ENCODE results near the gene MMP24OS. TPM values are rescaled to one million over a fixed set of nuclear protein-coding genes. Genes with fewer than 3 reads are reported as not detected.

The MMP24OS gene
- total RNA-seq, 3 donors from 2014 or later: 22.4 to 23.1 (median 22.9) TPM

DNA sequence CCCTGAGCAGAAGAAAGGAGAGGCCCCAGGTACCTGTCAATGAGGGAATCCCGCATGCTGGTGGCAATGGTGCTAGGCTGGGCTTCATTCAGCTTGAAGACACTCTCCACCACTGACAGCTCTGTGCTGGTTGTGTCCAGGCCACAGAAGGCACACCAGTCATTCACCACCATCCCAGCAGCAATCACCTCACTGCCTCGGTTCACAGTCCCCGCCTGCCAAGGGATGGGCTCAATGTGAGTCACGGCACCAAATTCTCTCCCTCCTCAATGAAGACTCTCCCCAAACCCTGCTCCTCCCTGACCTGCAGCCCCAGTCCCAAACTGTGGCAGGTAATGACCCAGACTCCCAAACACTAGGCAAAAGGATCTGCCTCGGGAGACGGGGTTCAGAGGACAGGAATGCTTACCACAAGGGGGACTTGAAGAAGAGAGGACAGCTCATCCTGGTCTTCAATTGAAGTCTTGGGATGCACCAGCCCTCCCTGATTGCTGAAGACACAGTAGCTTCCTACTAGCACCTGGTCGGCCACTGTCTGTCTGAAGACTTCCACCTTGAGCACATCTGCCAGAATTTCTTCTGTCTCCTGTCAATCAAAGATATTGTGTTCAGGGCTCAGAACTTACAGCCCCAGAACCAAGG is 1.7 kb upstream of the MMP24OS start:
- no peaks in the 10 kb centered on the region for H3K27me3 Mint-ChIP-seq (ENCODE audit: low read depth)
- H3K9me3 Mint-ChIP-seq: no peaks in the 10 kb centered on the region
- ATAC-seq (no peak), DNase-seq (no peak)
- H3K36me3 Mint-ChIP-seq (ENCODE audit: insufficient read depth): peaks cover 24% of the 10 kb centered on the region
- H3K4me3 Mint-ChIP-seq: no peak overlapping the region
- peaks cover 32% of the 10 kb centered on the region for H3K4me1 Mint-ChIP-seq (ENCODE audit: low read depth)

DNA sequence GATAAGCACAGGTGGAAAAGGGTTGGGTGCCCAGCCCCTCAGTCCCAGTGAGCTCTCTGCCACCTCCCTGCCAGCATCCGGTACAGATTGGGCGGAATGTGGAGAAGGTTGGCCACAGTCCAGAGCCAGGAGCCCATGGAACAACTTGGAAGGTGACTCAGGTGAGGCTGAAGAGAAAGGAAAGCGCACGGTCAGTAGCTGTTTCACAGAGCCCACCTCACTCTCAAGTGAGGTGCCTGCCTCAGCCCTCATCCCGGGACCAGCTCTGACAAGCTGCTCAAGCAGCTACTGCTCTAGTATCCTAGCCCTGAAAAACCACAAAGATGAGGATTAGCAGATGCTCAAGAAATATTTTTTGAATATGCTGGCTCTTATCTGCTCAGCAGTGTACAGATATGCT is 1.1 kb upstream of the MMP24OS start:
- no peaks in the 10 kb centered on the region for H3K27me3 Mint-ChIP-seq (ENCODE audit: low read depth)
- H3K36me3 Mint-ChIP-seq (ENCODE audit: insufficient read depth): peaks cover 24% of the 10 kb centered on the region
- no peak overlapping the region for H3K4me3 Mint-ChIP-seq
- ATAC-seq: no peak
- peaks cover 32% of the 10 kb centered on the region for H3K4me1 Mint-ChIP-seq (ENCODE audit: low read depth)
- no peak for DNase-seq
- no peaks in the 10 kb centered on the region for H3K9me3 Mint-ChIP-seq

DNA sequence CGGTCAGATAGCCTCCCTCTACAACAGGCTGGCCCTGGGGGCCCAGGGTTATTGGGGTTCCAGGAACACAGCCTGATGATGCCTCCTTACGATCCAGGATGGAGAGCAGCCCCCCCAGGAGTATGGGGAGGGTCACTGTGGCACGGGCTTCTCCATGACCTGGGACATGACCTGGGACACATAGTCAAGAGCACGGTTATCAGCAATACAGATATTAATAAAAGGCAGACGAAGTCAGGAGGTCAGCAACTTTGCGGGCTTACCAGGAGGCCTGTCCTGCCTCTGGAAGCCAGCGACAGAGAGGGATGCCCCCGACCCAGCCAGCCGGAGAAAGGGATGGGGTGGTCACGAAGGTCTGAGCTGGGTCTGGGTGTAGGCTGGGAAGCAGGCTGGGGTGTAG is 795 bp downstream of the MMP24OS start:
- Mint-ChIP-seq H3K36me3 (ENCODE audit: insufficient read depth) (peaks cover 22% of the 10 kb centered on the region), H3K9me3 (no peaks in the 10 kb centered on the region), H3K27me3 (ENCODE audit: low read depth) (no peaks in the 10 kb centered on the region), H3K4me3 (peak overlapping the region; percentile 88), H3K4me1 (ENCODE audit: low read depth) (peaks cover 20% of the 10 kb centered on the region)
- ATAC-seq (no peak), DNase-seq (no peak)

DNA sequence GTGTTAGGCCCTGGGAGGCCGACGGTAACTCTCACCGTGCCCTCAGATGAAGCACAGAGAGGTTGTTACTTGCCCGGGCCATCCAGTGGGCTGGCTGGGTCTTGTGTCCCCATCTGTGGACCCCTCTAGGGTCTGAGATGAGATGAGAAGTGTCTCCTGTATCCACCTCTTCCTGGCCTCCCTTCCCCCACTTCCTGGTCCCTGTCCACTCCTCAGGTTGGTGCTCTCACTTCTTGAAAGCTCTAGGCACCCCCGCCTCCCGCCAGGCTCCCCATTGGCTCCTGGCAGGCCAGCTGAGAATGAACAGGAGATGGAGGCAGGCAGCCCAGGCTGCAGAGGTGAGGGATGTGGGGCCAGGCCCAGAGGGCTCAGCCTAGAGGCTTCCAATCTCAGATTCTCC is 1.5 kb downstream of the MMP24OS start:
- no peak for ATAC-seq
- Mint-ChIP-seq H3K9me3 (no peaks in the 10 kb centered on the region), H3K4me3 (peak overlapping the region; percentile 88), H3K4me1 (ENCODE audit: low read depth) (peaks cover 19% of the 10 kb centered on the region), H3K36me3 (ENCODE audit: insufficient read depth) (peaks cover 20% of the 10 kb centered on the region), H3K27me3 (ENCODE audit: low read depth) (no peaks in the 10 kb centered on the region)
- DNase-seq: no peak

DNA sequence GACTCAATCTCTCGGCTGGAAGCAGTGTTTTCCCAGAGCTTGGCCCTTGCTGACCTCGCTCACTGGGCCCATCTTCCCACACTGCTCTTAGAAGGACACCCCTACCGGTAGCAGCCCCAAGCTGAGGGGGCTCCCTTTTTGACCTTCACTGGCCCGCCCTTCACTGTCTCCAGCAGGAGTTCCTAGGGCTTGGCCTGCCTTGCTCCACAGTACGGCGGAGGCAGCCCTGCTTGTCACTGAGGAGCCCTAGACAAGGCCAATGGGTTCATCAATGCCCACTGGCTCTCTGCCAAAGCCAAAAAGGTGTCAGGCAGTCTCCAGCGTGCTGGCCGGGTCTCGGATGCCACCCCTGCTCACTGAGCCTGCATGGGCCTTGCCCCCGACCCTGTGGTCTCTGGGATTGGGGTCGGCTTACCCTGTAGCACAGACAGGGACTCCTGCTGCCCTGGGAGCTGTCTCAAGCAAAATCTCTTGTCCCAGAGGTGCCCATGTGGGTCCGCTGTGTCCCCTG is 2.1 kb downstream of the MMP24OS start:
- peaks cover 24% of the 10 kb centered on the region for H3K36me3 Mint-ChIP-seq (ENCODE audit: insufficient read depth)
- ATAC-seq: no peak
- no peaks in the 10 kb centered on the region for H3K9me3 Mint-ChIP-seq

DNA sequence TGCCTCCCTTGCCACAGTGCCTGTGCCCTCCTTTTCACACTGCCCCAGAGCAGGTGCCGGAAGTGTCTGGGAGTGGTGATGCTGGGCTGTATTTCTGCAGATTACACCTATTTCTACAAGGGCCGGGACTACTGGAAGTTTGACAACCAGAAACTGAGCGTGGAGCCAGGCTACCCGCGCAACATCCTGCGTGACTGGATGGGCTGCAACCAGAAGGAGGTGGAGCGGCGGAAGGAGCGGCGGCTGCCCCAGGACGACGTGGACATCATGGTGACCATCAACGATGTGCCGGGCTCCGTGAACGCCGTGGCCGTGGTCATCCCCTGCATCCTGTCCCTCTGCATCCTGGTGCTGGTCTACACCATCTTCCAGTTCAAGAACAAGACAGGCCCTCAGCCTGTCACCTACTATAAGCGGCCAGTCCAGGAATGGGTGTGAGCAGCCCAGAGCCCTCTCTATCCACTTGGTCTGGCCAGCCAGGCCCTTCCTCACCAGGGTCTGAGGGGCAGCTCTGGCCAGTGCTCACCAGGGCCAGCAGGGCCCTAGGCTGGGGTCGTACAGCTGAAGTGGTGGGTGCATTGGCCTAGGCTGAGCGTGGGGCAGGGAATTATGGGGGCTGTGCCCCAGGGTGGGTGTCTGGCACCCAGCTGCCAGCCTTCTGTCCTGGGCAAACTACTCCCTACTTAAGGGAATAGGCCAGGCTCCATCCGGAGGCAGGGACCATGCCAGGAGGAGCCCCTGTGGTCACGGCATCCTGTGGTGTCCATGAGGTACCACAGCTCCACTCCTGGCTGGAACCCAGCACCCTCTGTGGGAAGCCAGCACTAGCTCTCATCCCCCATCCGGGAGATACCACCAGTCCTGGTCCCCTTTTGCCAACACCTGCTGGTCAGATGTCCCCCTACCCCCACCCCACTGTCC is 3.5 kb downstream of the MMP24OS start:
- DNase-seq (no peak), ATAC-seq (no peak)
- peaks cover 11% of the 10 kb centered on the region for H3K36me3 Mint-ChIP-seq (ENCODE audit: insufficient read depth)
- H3K9me3 Mint-ChIP-seq: no peaks in the 10 kb centered on the region
- H3K4me1 Mint-ChIP-seq (ENCODE audit: low read depth): peaks cover 15% of the 10 kb centered on the region
- H3K4me3 Mint-ChIP-seq: no peak overlapping the region
- H3K27me3 Mint-ChIP-seq (ENCODE audit: low read depth): no peaks in the 10 kb centered on the region

More for the DNA sequence above, 2.1 kb downstream of the MMP24OS start:
- H3K27me3 Mint-ChIP-seq (ENCODE audit: low read depth): no peaks in the 10 kb centered on the region
- H3K4me1 Mint-ChIP-seq (ENCODE audit: low read depth): peaks cover 19% of the 10 kb centered on the region
- peak overlapping the region; percentile 88 for H3K4me3 Mint-ChIP-seq
- DNase-seq: no peak

DNA sequence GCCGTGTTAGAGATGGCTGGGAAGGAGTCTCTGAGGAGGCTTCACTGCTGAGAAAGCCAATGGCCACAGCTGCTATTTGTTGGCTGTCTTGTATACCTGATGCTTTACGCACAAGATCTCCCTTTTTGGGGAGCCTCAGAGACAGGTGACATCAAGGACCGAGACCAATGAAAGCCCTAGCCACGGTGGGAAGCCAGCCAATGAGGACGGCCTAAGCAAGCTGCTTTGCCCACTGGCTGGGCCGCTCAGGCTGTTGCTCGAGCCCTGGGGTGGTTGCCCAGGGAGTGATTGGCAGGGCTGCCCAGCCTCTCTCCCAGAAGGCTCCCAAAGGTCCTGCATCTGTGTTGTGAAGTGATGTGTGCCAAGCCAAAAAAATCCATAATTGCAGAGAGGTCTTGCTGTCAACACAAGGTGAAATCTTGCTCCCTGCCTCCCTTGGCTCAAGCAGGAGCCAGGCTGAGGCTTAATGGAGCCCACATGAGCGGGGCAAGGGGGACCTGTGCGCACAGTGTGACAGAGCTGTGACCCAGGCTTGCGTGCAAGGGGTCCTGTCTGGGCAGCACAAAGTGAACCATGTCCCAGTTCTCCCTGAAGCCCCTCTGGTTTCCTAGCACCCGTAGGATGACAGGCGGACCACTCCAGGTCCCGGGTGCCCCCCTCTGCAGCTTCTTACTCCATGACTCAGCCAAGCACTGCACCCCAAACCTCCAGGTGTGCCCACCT is 4.3 kb downstream of the MMP24OS start:
- H3K4me1 Mint-ChIP-seq (ENCODE audit: low read depth): peaks cover 18% of the 10 kb centered on the region
- peaks cover 10% of the 10 kb centered on the region for H3K36me3 Mint-ChIP-seq (ENCODE audit: insufficient read depth)
- H3K4me3 Mint-ChIP-seq: no peak overlapping the region
- DNase-seq (no peak), ATAC-seq (no peak)
- H3K27me3 Mint-ChIP-seq (ENCODE audit: low read depth): no peaks in the 10 kb centered on the region
- H3K9me3 Mint-ChIP-seq: no peaks in the 10 kb centered on the region

DNA sequence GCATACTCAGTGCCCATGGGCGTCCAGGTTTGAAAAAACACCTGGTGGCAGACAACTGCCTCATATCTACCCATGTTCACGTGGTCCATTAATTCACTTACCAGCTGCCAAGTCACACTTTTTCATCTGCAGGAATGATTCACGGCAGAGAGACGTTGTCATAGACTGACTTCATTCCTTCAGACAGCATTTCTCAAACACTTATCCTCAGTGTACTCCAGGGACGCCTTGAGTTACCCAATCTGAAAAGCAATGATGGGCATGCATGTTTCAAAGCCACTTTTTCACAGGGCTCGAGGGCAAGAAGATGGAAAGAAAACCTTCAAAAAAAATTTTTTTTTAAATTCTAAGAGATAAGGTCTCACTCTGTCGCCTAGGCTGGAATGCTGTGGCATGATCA is 6.0 kb downstream of the MMP24OS start:
- DNase-seq: no peak
- ATAC-seq: no peak
- no peaks in the 10 kb centered on the region for H3K9me3 Mint-ChIP-seq
- peaks cover 9% of the 10 kb centered on the region for H3K36me3 Mint-ChIP-seq (ENCODE audit: insufficient read depth)
- H3K4me3 Mint-ChIP-seq: no peak overlapping the region
- H3K27me3 Mint-ChIP-seq (ENCODE audit: low read depth): no peaks in the 10 kb centered on the region
- peaks cover 14% of the 10 kb centered on the region for H3K4me1 Mint-ChIP-seq (ENCODE audit: low read depth)

DNA sequence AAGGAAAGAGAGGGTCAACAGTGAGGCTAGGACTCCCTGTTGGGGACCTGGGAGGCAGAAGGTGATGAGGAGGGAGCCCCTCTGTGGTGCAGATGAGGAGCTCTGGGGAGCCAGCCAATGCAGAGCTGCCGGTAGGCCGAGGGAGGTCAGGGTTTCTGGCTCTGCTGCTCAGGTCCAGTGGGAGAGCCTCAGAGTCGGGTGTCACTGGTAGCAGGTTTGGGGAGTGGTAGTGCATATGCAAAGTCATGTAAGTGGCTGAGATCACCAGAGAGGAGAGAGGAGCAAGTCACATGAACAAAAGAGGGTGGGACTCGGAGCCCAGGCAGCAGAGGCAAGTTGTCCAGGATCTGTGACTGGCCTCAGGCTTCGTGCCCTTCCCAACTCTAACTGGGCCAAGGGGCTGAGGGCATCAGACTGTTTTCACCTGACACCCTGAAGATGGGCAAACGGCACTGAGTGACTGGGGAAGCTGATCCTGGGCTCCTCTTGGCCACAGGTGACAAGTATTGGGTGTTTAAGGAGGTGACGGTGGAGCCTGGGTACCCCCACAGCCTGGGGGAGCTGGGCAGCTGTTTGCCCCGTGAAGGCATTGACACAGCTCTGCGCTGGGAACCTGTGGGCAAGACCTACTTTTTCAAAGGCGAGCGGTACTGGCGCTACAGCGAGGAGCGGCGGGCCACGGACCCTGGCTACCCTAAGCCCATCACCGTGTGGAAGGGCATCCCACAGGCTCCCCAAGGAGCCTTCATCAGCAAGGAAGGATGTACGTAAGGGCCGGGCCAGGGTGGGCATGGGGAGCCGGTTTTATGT is 6.6 kb downstream of the MMP24OS start:
- H3K36me3 Mint-ChIP-seq (ENCODE audit: insufficient read depth): peaks cover 15% of the 10 kb centered on the region
- no peaks in the 10 kb centered on the region for H3K9me3 Mint-ChIP-seq
- H3K4me3 Mint-ChIP-seq: no peak overlapping the region
- H3K27me3 Mint-ChIP-seq (ENCODE audit: low read depth): no peaks in the 10 kb centered on the region
- ATAC-seq (no peak), DNase-seq (no peak)
- H3K4me1 Mint-ChIP-seq (ENCODE audit: low read depth): peaks cover 8% of the 10 kb centered on the region

DNA sequence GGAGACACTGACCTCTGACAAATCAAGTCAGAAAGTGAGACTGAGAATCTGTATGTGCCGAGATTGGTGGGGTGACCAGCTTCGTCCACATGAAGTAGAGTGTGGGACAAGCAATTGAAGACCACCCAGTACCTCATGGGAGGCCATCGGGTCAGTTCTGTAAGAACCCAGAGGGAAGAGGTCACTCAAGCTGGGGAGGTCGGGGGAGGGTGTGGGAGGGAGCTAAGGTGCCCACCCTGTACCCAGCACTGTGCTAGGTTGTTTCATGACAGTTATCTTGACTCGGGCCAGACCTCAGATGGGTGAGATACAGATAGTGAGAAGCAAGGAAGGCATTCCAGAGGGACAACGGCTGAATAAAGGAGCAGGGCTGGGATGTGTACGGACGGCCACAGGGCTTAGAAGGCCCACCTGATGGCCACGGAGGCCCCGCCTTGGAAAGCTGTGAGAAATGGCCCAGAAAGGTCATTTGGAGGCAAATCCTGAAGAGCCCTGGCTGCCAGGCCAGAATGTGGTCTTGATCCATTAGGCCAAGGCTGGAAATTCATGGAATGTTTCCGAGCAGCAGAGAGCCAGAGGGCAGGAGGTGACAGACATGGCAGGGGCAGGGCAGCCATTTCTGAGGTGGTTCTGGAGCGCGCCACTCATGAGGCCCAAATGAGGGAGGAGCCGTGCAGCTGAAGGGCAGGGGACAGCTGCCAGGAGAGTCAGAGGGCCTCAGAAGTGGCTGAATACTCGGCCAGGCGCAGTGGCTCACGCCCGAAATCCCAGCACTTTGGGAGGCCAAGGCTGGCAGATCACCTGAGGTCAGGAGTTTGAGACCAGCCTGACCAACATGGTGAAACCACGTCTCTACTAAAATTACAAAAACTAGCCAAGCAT is 7.7 kb downstream of the MMP24OS start:
- no peaks in the 10 kb centered on the region for H3K27me3 Mint-ChIP-seq (ENCODE audit: low read depth)
- H3K9me3 Mint-ChIP-seq: no peaks in the 10 kb centered on the region
- no peak for ATAC-seq
- peaks cover 3% of the 10 kb centered on the region for H3K4me1 Mint-ChIP-seq (ENCODE audit: low read depth)
- H3K4me3 Mint-ChIP-seq: no peak overlapping the region
- DNase-seq: no peak
- H3K36me3 Mint-ChIP-seq (ENCODE audit: insufficient read depth): peaks cover 15% of the 10 kb centered on the region

DNA sequence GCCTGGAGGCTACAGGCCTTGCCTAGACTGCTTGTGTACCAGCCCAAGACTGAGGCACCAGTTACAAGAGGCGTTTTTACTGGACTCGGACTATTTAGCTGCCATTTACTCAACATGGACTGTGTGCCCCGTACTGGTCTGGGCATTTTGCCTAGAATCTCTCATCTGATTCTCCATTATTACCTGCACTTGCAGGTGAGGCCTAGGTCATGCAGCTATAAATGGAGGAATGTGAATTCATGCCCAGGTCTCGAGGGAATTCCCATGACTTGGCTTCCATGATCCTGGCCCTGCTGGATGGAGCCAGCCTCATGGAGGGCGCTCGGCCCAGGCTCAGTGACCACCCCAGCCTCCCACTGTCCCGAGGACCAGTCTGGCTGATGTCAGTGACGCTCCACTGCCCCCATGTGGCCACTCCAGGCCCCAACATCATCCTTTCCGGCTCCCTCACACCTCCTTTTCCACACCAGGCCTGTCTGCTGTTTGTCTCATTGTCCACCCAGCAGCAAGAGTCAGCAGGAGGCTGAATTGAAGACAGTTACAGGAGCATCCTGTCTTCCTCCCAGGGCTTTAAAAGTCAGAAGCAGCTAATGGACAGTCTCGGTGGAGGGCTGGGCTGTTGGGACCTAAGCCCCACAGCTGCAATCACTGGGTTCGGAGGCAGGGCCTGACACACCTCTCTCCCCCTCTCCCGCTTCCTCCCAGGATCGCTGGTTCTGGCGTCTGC is 8.7 kb downstream of the MMP24OS start:
- Mint-ChIP-seq H3K36me3 (ENCODE audit: insufficient read depth) (peaks cover 15% of the 10 kb centered on the region), H3K4me1 (ENCODE audit: low read depth) (peaks cover 3% of the 10 kb centered on the region), H3K27me3 (ENCODE audit: low read depth) (no peaks in the 10 kb centered on the region), H3K4me3 (no peak overlapping the region), H3K9me3 (no peaks in the 10 kb centered on the region)
- ATAC-seq (peak; percentile 65 to 75), DNase-seq (peak; percentile 24)

DNA sequence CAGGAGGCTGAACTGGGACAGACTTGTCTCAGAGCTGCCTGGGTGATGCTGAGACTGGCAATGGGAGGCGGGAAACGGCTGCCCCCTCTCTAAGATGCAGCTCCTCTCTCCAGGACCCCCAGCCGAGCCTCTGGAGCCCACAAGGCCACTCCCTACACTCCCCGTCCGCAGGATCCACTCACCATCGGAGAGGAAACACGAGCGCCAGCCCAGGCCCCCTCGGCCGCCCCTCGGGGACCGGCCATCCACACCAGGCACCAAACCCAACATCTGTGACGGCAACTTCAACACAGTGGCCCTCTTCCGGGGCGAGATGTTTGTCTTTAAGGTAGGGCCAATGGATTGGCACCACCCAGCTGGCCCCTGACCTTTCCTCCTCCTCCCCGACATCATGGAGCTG is 10.8 kb downstream of the MMP24OS start:
- Mint-ChIP-seq H3K4me3 (no peak overlapping the region), H3K36me3 (ENCODE audit: insufficient read depth) (peaks cover 18% of the 10 kb centered on the region), H3K9me3 (no peaks in the 10 kb centered on the region), H3K27me3 (ENCODE audit: low read depth) (no peaks in the 10 kb centered on the region), H3K4me1 (ENCODE audit: low read depth) (peaks cover 3% of the 10 kb centered on the region)
- no peak for ATAC-seq
- no peak for DNase-seq
